T-helper 1 cell treated with Interleukin-12 subunit alpha and Interleukin-12 subunit beta and Interleukin-4 antibody, amounts not matched to agents 30 ng/mL and 1 ng/mL, for 36 hours (primary cell): ENCODE results near the gene EXD2. TPM values are rescaled to one million over a fixed set of nuclear protein-coding genes. Genes with fewer than 3 reads are reported as not detected.

ENCODE experiments used
- intact Hi-C: fragments of 100-400 bp; cut with micrococcal nuclease; formaldehyde crosslinking; loops from one replicate; pipeline ENCODE4 v1.15.1; 2024
- total RNA-seq: library from RNA; stranded (reverse); gene quantifications from 2 replicates; pipeline ENCODE4 v1.2.3, GENCODE V29; 2022

Gene EXD2
- total RNA-seq, 1 donor from 2014 or later: 6.1 TPM

- intact Hi-C loops: loop anchor here (5.0 kb wide), 1 partner anchor 136 kb away; no protein-coding TSS in a partner anchor
Observed at GRCh38 chr14:69246331-69246730, 55.0 kb downstream of the EXD2 start.

GRCh38 chr14:69247676-69248440 lies 56.6 kb downstream of the EXD2 start:
- intact Hi-C loops: loop anchor here (5.0 kb wide), 1 partner anchor 134 kb away; no protein-coding TSS in a partner anchor

- intact Hi-C loops: loop anchor here (5.0 kb wide), 1 partner anchor 133 kb away; no protein-coding TSS in a partner anchor
Observed at GRCh38 chr14:69249603-69250002, 58.3 kb downstream of the EXD2 start.

GRCh38 chr14:69252851-69253250 lies 61.6 kb downstream of the EXD2 start:
- intact Hi-C loops: no loop called here

GRCh38 chr14:69259168-69259526 lies 67.8 kb downstream of the EXD2 start:
- intact Hi-C loops: no loop called here

GRCh38 chr14:69259527-69260189 lies 68.4 kb downstream of the EXD2 start, which contains the start of gene GALNT16:
Gene GALNT16, plus strand, starts transcription at chr14:69260158. Its CDS starts 133 bp downstream, at chr14:69260291.
- intact Hi-C loops: loop anchor here (2.0 kb wide), 1 partner anchor 139 kb away; the partner anchor contains the start of genes ERH and SLC39A9

GRCh38 chr14:69260190-69260860 lies 69.0 kb downstream of the EXD2 start:
- intact Hi-C loops: loop anchor here (2.0 kb wide), 1 partner anchor 138 kb away; the partner anchor contains the start of genes ERH and SLC39A9

GRCh38 chr14:69260861-69261564 lies 69.7 kb downstream of the EXD2 start:
- intact Hi-C loops: loop anchor here (1.0 to 2.0 kb wide), 2 partner anchors 138 to 199 kb away; partner anchors contain the start of genes ERH and SLC39A9

- intact Hi-C loops: loop anchor here (1.0 to 2.0 kb wide), 2 partner anchors 137 to 198 kb away; partner anchors contain the start of genes ERH and SLC39A9
Observed at GRCh38 chr14:69261761-69262331, 70.5 kb downstream of the EXD2 start.

GRCh38 chr14:69262516-69262915 lies 71.2 kb downstream of the EXD2 start:
- intact Hi-C loops: no loop called here

GRCh38 chr14:69263364-69263763 lies 72.1 kb downstream of the EXD2 start:
- intact Hi-C loops: no loop called here

GRCh38 chr14:69263771-69264170 lies 72.5 kb downstream of the EXD2 start:
- intact Hi-C loops: no loop called here

GRCh38 chr14:69266572-69267345 lies 75.5 kb downstream of the EXD2 start:
- intact Hi-C loops: no loop called here

GRCh38 chr14:69267492-69267891 lies 76.2 kb downstream of the EXD2 start:
- intact Hi-C loops: no loop called here

GRCh38 chr14:69268223-69268622 lies 76.9 kb downstream of the EXD2 start:
- intact Hi-C loops: no loop called here

- intact Hi-C loops: no loop called here
Observed at GRCh38 chr14:69268763-69269162, 77.5 kb downstream of the EXD2 start.

GRCh38 chr14:69269381-69269780 lies 78.1 kb downstream of the EXD2 start:
- intact Hi-C loops: no loop called here

- intact Hi-C loops: no loop called here
Observed at GRCh38 chr14:69270097-69270496, 78.8 kb downstream of the EXD2 start.

GRCh38 chr14:69270795-69271708 lies 79.8 kb downstream of the EXD2 start:
- intact Hi-C loops: no loop called here
